PC-3 (cell line): Measurements from ENCODE around the gene BIRC6. TPM values are rescaled to one million over a fixed set of nuclear protein-coding genes. Genes with fewer than 3 reads are reported as not detected.

ENCODE experiments used
- ATAC-seq: fragments of 200-7000 bp; cut with Tn5 transposase; 2 replicates; pipeline ENCODE4 v1.9.1; 2020; ENCODE audit warnings: mild to moderate bottlenecking, moderate library complexity
- BruUV-seq: library from RNA; stranded (reverse); fragments of 400-500 nt; replicated peaks from 2 replicates; lab custom pipeline; 2021; lab: Mats Ljungman, UMichigan
- CTCF ChIA-PET: fragments of 300-600 bp; sonication (Branson Sonifier 250); formaldehyde crosslinking; loops from one replicate; lab custom pipeline; 2022; ENCODE audit warnings: antibody characterized with exemption; lab: Charles Lee
- POLR2A ChIA-PET: fragments of 300-600 bp; sonication (Branson Sonifier 250); formaldehyde crosslinking; loops from one replicate; lab custom pipeline; 2022; ENCODE audit warnings: antibody characterized with exemption; ENCODE audit not compliant: unreplicated experiment; lab: Charles Lee
- DNase-seq: peaks from one replicate; pipeline ENCODE4 v3.0.0-alpha.2; 2015
- H2AFZ ChIP-seq: fragments of 300-600 bp; sonication (generic); 2 replicates; pipeline ENCODE4 v1.6.0; 2016; ENCODE audit warnings: antibody characterized with exemption, low read length
- H3F3A ChIP-seq: fragments of 300-600 bp; sonication (generic); one replicate; pipeline ENCODE4 v1.6.0; 2017; ENCODE audit warnings: antibody characterized with exemption, low read length, control low read depth, mild to moderate bottlenecking; ENCODE audit not compliant: unreplicated experiment
- H3K27ac ChIP-seq: fragments of 300-600 bp; sonication (generic); 2 replicates; pipeline ENCODE4 v1.5.1; 2016; ENCODE audit warnings: mild to moderate bottlenecking, low read length
- H3K27me3 ChIP-seq: fragments of 300-600 bp; sonication (generic); 2 replicates; pipeline ENCODE4 v1.6.1; 2016; ENCODE audit warnings: low read length, mixed read lengths
- H3K36me3 ChIP-seq: fragments of 300-600 bp; sonication (generic); 2 replicates; pipeline ENCODE4 v1.6.1; 2016; ENCODE audit warnings: low read depth, mixed run types, low read length, mixed read lengths
- H3K4me1 ChIP-seq: fragments of 300-600 bp; sonication (generic); 2 replicates; pipeline ENCODE4 v1.5.1; 2016; ENCODE audit warnings: low read length; ENCODE audit not compliant: insufficient read depth
- H3K4me2 ChIP-seq: fragments of 300-600 bp; sonication (generic); 2 replicates; pipeline ENCODE4 v1.6.0; 2016; ENCODE audit warnings: low read length
- H3K4me3 ChIP-seq: fragments of 300-600 bp; sonication (generic); 2 replicates; pipeline ENCODE4 v1.5.1; 2016; ENCODE audit warnings: mild to moderate bottlenecking, low read length, mixed read lengths
- H3K79me2 ChIP-seq: fragments of 300-600 bp; sonication (generic); 2 replicates; pipeline ENCODE4 v1.6.1; 2017; ENCODE audit warnings: low read length, mixed read lengths
- H3K9ac ChIP-seq: fragments of 300-600 bp; sonication (generic); 2 replicates; pipeline ENCODE4 v1.6.0; 2016; ENCODE audit warnings: mild to moderate bottlenecking, low read length
- H3K9me2 ChIP-seq: fragments of 300-600 bp; sonication (generic); replicated peaks from 2 replicates; pipeline ENCODE4 v1.6.1; 2016; ENCODE audit warnings: mixed run types, low read length, mixed read lengths
- H3K9me3 ChIP-seq: fragments of 300-600 bp; sonication (generic); 2 replicates; pipeline ENCODE4 v1.6.1; 2016; ENCODE audit warnings: low read length, mixed read lengths
- H4K20me1 ChIP-seq: fragments of 300-600 bp; sonication (generic); 2 replicates; pipeline ENCODE4 v1.6.1; 2016; ENCODE audit warnings: low read length, mixed read lengths
- EZH2 ChIP-seq: fragments of 300-600 bp; sonication (generic); IDR thresholded peaks from one replicate; pipeline ENCODE4 v1.6.1; 2017; ENCODE audit warnings: antibody characterized with exemption, mild to moderate bottlenecking, low read length; ENCODE audit not compliant: unreplicated experiment
- EZH2phosphoT487 ChIP-seq: fragments of 300-600 bp; sonication (generic); IDR thresholded peaks from 2 replicates; pipeline ENCODE4 v1.6.1; 2018; ENCODE audit warnings: mild to moderate bottlenecking, antibody characterized with exemption, low read length, borderline replicate concordance
- intact Hi-C: fragments of 100-400 bp; cut with micrococcal nuclease; formaldehyde crosslinking; loops from 2 replicates; pipeline ENCODE4 v1.9.0; 2023
- total RNA-seq: library from RNA; depleted of rRNA; stranded (reverse); fragments of >200 nt; gene quantifications from 2 replicates; pipeline ENCODE4 v1.2.3, GENCODE V29; 2014
- TF ChIP-seq, protein P1 (sequence below): fragments of 300-600 bp; sonication (generic); conservative IDR thresholded peaks from 2 replicates; pipeline ENCODE4 v1.5.1; 2017; ENCODE audit warnings: antibody characterized with exemption, low read depth, mild to moderate bottlenecking, low read length

The BIRC6 gene
- total RNA-seq, 1 experiment from 2014 or later: 74.7 TPM

DNA sequence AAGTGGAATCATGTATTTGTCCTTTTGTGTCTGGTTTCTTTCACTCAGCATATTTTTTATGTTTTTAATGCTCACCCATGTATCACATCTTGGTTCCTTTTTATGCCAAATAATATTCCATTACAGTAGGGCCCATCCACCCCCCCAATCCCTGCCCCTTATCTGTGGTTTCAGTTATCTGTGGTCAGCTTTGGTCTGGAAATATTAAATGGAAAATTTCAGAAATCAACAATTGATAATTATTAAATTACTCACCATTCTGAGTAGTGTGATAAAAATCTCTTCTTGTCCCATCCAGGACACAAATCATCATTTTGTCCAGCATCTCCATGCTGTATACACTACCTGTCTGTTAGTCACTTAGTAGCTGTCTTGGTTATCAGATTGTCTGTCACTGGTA is 66.7 kb downstream of the BIRC6 start:
- H3F3A ChIP-seq: no peaks in the 10 kb centered on the region
- H3K9ac ChIP-seq: no peak overlapping the region
- peaks cover 18% of the 10 kb centered on the region for H4K20me1 ChIP-seq
- intact Hi-C loops: no loop called here
- BruUV-seq: no TSS peak
- H3K27me3 ChIP-seq: no peaks in the 10 kb centered on the region
- no peak for DNase-seq
- H2AFZ ChIP-seq: no peak overlapping the region
- no peak overlapping the region for H3K4me2 ChIP-seq
- H3K4me3 ChIP-seq: no peak overlapping the region
- 0 out of 2 replicates have a peak, but pooled peaks cover 3% of the 10 kb centered on the region for H3K36me3 ChIP-seq
- ATAC-seq: no peak
- peaks cover 97% of the 10 kb centered on the region for H3K79me2 ChIP-seq
- no peak overlapping the region for H3K27ac ChIP-seq
- TF ChIP-seq EZH2phosphoT487 (no peak), EZH2 (no peak)
- TF ChIP-seq, protein P1, sequence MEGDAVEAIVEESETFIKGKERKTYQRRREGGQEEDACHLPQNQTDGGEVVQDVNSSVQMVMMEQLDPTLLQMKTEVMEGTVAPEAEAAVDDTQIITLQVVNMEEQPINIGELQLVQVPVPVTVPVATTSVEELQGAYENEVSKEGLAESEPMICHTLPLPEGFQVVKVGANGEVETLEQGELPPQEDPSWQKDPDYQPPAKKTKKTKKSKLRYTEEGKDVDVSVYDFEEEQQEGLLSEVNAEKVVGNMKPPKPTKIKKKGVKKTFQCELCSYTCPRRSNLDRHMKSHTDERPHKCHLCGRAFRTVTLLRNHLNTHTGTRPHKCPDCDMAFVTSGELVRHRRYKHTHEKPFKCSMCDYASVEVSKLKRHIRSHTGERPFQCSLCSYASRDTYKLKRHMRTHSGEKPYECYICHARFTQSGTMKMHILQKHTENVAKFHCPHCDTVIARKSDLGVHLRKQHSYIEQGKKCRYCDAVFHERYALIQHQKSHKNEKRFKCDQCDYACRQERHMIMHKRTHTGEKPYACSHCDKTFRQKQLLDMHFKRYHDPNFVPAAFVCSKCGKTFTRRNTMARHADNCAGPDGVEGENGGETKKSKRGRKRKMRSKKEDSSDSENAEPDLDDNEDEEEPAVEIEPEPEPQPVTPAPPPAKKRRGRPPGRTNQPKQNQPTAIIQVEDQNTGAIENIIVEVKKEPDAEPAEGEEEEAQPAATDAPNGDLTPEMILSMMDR: no peak
- H3K9me3 ChIP-seq: no peaks in the 10 kb centered on the region
- H3K4me1 ChIP-seq: peaks cover 4% of the 10 kb centered on the region; the same call in 1 of the 2 replicates
- POLR2A ChIA-PET: no interaction called here
- CTCF ChIA-PET: no interaction called here
- no peaks in the 10 kb centered on the region for H3K9me2 ChIP-seq

DNA sequence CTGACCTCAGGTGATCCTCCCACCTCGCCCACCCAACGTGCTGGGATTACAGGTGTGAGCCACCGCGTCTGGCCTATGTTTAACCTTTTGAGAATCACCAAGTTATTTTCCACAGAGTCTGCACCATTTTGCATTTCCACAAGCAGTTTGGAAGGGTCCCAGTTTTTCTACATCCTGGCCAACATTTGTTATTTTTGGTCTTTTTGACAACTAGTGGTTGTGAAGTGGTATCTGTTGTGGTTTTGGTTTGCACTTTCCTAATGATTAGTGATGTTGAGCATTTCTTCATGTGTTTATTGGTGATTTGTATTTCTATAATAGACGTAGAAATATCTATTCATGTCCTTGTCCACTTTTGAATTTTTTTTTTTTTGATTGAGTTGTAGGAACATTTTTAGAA is 67.9 kb downstream of the BIRC6 start:
- peaks cover 19% of the 10 kb centered on the region for H4K20me1 ChIP-seq
- ATAC-seq: no peak

DNA sequence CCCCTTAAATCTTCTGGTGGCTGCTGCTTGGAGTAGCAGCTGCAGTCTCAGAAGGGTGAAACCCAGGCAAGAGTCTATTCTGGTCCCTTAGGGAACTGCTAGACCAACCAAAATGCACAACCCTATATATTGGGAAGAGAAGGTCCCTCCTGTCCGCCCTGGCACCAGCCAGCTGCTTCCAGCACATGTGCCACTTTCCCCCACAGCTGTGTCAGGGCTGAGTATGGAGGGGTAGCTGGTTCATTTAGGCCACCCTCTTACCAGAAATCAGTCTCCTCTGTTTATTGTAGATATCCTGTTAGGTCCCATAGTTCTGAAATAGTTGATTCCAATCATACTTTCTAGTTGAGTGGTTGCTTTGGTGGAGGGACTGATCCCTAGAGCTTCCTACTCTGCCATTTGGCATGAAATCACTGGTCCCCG is 68.9 kb downstream of the BIRC6 start:
- DNase-seq (no peak), ATAC-seq (no peak)
- POLR2A ChIA-PET: no interaction called here
- Histone ChIP-seq H2AFZ (no peak overlapping the region), H4K20me1 (peaks cover 19% of the 10 kb centered on the region), H3K9ac (no peak overlapping the region), H3K4me1 (peaks cover 4% of the 10 kb centered on the region; the same call in 1 of the 2 replicates), H3K36me3 (peaks cover 5% of the 10 kb centered on the region; the same call in 1 of the 2 replicates), H3K27me3 (no peaks in the 10 kb centered on the region), H3K4me2 (no peak overlapping the region), H3K9me3 (no peaks in the 10 kb centered on the region), H3F3A (no peaks in the 10 kb centered on the region), H3K9me2 (no peaks in the 10 kb centered on the region), H3K79me2 (peaks cover 91% of the 10 kb centered on the region), H3K4me3 (no peak overlapping the region), H3K27ac (no peak overlapping the region)
- TF ChIP-seq, protein P1: no peak
- TF ChIP-seq EZH2phosphoT487 (no peak), EZH2 (no peak)
- intact Hi-C loops: no loop called here
- CTCF ChIA-PET: no interaction called here
- BruUV-seq: no TSS peak

More for the DNA sequence above, 67.9 kb downstream of the BIRC6 start:
- intact Hi-C loops: no loop called here
- no peak for DNase-seq
- TF ChIP-seq EZH2phosphoT487 (no peak), EZH2 (no peak)
- TF ChIP-seq, protein P1: no peak
- H3K27me3 ChIP-seq: no peaks in the 10 kb centered on the region
- H3K9me3 ChIP-seq: no peaks in the 10 kb centered on the region
- no peaks in the 10 kb centered on the region for H3F3A ChIP-seq
- H3K4me1 ChIP-seq: peaks cover 4% of the 10 kb centered on the region; the same call in 1 of the 2 replicates
- H3K79me2 ChIP-seq: peaks cover 98% of the 10 kb centered on the region
- no peak overlapping the region for H3K9ac ChIP-seq
- ChIA-PET POLR2A (no interaction called here), CTCF (no interaction called here)
- no peak overlapping the region for H3K27ac ChIP-seq
- no peak overlapping the region for H3K4me3 ChIP-seq
- no TSS peak for BruUV-seq
- no peak overlapping the region for H2AFZ ChIP-seq
- no peaks in the 10 kb centered on the region for H3K9me2 ChIP-seq
- H3K36me3 ChIP-seq: 0 out of 2 replicates have a peak, but pooled peaks cover 3% of the 10 kb centered on the region
- H3K4me2 ChIP-seq: no peak overlapping the region
